GM15510 (cell line): ENCODE results near the gene ZNF48.

Experiments used
- POLR2A ChIP-seq: IDR thresholded peaks from 3 replicates; pipeline ENCODE4 v1.6.1; 2011; ENCODE audit warnings: borderline replicate concordance; ENCODE audit not compliant: insufficient read length; ENCODE audit errors: extremely low read depth

ZNF48 gene

DNA sequence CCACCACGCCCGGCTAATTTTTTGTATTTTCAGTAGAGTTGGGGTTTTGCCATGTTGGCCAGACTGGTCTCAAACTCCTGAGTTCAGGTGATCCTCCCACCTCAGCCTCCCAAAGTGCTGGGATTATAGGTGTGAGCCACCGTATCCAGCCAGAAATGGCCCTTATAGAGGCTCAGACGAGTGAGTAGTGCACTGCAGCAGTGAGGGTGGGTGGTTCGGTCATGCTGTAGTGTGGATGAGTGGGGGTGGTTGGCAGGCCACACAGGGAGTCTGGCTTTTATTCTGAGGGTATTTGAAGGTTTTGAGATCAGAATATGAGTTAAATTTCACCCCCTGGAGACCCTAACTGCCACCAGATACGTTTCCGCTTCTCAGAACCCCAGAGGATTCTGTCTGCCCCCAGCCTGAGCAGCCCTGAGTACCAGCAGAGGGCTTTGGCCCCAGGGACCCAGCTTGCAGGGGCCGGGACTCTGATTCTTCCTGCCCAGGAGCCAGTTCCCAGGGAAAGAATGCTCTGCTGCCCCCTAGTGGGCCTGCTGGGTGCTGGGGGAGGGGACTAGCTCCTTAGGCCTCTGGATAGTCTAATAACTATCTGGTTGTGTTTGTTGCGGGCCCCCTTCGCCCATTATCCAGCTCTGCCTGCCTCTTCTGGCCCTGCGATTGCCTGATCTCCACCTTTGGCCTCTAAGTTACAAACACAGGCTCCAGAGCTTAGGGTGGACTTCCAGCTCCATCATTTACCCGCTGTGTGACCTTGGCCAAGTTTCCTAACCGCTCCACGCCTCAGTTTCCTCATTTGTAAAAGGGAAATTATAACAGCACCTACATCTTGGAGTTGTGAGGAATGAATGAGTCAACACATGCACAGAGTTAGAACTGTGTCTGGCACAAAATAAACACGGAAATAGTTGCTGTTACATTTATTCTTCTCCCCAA, 14.2 kb downstream of the ZNF48 start:
- no peak for TF ChIP-seq POLR2A

- TF ChIP-seq POLR2A, result no peak
Measured at GRCh38 chr16:30413112-30413806, 18.0 kb downstream of the ZNF48 start.

GRCh38 chr16:30414159-30414558, 18.9 kb downstream of the ZNF48 start:
- TF ChIP-seq POLR2A, result no peak

GRCh38 chr16:30416047-30416603, 20.9 kb downstream of the ZNF48 start:
- TF ChIP-seq POLR2A, result no peak

GRCh38 chr16:30416624-30417528, 21.7 kb downstream of the ZNF48 start:
- no peak for TF ChIP-seq POLR2A

DNA sequence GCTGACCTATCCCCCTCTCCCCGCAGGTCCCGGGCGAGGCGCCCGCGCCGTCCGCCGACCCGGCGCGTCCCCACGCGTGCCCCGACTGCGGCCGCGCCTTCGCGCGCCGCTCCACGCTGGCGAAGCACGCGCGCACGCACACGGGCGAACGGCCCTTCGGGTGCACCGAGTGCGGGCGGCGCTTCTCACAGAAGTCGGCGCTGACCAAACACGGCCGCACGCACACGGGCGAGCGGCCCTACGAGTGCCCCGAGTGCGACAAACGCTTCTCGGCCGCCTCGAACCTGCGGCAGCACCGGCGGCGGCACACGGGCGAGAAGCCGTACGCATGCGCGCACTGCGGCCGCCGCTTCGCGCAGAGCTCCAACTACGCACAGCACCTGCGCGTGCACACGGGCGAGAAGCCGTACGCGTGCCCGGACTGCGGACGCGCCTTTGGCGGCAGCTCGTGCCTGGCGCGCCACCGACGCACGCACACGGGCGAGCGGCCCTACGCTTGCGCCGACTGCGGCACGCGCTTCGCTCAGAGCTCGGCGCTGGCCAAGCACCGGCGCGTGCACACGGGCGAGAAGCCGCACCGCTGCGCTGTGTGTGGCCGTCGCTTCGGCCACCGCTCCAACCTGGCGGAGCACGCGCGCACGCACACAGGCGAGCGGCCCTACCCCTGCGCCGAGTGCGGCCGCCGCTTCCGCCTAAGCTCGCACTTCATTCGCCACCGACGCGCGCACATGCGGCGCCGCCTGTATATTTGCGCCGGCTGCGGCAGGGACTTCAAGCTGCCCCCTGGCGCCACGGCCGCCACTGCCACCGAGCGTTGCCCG, 22.5 kb downstream of the ZNF48 start:
- peak; percentile 52 for TF ChIP-seq POLR2A

- no peak for TF ChIP-seq POLR2A
Measured at GRCh38 chr16:30418350-30419181, 23.3 kb downstream of the ZNF48 start.

GRCh38 chr16:30421010-30421409, 25.8 kb downstream of the ZNF48 start:
- no peak for TF ChIP-seq POLR2A

DNA sequence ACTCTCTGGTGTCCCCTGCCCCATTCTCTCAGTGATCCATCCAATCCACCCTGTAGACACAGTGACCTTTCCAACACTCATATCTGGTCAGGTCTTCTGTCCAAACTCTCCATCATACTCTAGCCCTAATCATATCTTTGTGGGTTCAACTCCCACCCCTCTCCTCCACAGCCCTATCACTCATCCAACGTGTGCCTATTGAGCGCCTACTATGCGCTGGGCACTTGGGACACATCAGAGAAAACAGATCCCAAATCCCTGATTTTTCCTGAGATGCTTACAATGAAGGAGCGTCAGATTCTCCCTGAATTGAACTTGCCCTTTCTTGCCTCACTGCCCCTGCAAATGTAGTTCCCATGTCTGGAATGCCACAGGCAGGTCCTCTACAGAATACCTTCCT, 32.8 kb downstream of the ZNF48 start:
- no peak for TF ChIP-seq POLR2A

DNA sequence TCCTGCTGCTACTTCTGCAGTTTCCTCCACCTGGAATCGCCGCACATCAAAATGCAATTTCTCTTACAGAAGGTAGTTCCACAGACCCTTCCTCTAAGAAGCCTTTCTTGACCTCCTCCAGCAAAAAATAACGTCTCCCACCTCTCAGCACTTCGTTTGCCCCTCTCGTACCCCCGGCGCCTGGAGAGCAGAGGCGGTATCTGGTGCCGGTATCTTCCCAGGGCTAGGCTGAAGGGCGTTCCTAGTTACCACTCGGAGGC, 34.1 kb downstream of the ZNF48 start:
- no peak for TF ChIP-seq POLR2A

DNA sequence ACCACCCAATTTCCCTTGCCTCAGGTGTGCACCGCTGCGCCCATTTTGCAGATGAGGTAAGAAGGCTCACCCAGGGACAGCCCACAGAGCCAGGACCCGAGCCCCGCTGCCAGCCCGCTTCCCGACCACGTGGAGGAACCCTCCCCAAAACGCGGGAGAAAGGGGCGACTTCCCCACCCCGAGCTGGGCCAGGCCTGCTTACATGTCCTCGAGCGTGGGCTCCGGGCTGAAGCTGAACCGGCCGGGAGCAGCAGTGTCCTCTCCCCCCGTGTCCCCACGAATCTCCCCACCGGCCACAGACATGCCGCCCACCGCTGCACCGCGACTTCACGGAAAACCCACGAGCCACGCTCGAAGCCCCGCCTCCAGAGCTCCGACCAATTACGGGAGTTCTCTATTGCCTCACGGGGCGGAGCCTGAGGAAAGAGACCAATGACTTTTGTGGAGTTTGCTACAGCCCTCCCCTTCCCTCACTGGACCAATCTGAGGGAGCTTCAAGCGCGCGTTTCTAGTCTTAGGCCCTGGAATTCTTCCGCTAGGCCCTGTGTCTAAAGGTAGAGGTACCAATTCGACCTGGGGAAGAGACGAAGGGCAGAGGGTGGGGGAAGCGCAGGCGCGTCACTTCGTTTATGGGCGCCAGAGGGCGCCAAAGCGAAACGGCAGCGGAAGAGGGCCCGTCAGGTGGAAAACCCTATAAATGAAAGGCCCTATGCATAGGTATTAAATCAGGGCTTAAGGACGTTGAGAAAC, 34.6 kb downstream of the ZNF48 start, which contains the start of gene DCTPP1:
Gene DCTPP1, minus strand, starts transcription at position 353 of the 750 bp plus-strand sequence. Its CDS starts 50 bp downstream, at position 303.
- peak; percentile 53 for TF ChIP-seq POLR2A

- no peak for TF ChIP-seq POLR2A
Measured at GRCh38 chr16:30430428-30430970, 35.3 kb downstream of the ZNF48 start.
